HepG2 (cell line): ENCODE results near the gene CYYR1.

Experiments used
- KAT2B ChIP-seq: fragments of 150-350 bp; IDR thresholded peaks from 2 replicates; pipeline ENCODE4 v1.6.1; 2014; ENCODE audit warnings: low read depth, low read length, borderline replicate concordance
- NR2C2 ChIP-seq: sonication (generic); formaldehyde crosslinking; IDR thresholded peaks from 2 replicates; pipeline ENCODE4 v1.4.0; 2020; ENCODE audit warnings: missing genetic modification reagents, mild to moderate bottlenecking, moderate library complexity, borderline replicate concordance
- SMC3 ChIP-seq: IDR thresholded peaks from 2 replicates; pipeline ENCODE4 v1.6.1; 2011; ENCODE audit warnings: low read length, improper control_type of control experiment
- ZFP36 ChIP-seq: fragments of 150-350 bp; IDR thresholded peaks from 2 replicates; pipeline ENCODE4 v1.6.1; 2018; ENCODE audit warnings: borderline replicate concordance, low read length, low read depth; ENCODE audit not compliant: partially characterized antibody
- TF ChIP-seq, protein P1 (sequence below): sonication (generic); formaldehyde crosslinking; IDR thresholded peaks from 2 replicates; pipeline ENCODE4 v1.5.0; 2020; ENCODE audit warnings: mild to moderate bottlenecking, missing genetic modification reagents, moderate library complexity

DNA sequence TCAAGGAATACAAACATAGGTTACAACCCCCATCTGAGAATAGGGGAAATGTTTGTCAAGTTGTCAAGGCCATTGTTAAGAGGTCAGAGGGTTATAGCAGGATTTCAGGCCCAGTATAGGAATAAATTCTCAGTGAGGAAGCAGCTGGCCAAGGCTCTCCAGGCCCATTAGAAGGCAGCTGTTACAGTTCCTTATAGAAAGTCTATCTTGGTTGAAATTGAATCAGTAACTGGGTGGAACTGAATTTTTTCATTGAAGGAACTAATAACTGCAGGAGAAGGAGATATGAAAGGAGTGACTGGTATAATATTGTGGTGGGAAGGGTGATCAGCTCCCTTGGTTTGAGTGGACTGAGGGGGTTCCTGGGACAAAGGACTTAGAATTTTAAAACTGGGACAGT lies 134.1 kb downstream of the CYYR1 start:
- TF ChIP-seq KAT2B = no peak
- TF ChIP-seq ZFP36 = no peak
- TF ChIP-seq, protein P1, sequence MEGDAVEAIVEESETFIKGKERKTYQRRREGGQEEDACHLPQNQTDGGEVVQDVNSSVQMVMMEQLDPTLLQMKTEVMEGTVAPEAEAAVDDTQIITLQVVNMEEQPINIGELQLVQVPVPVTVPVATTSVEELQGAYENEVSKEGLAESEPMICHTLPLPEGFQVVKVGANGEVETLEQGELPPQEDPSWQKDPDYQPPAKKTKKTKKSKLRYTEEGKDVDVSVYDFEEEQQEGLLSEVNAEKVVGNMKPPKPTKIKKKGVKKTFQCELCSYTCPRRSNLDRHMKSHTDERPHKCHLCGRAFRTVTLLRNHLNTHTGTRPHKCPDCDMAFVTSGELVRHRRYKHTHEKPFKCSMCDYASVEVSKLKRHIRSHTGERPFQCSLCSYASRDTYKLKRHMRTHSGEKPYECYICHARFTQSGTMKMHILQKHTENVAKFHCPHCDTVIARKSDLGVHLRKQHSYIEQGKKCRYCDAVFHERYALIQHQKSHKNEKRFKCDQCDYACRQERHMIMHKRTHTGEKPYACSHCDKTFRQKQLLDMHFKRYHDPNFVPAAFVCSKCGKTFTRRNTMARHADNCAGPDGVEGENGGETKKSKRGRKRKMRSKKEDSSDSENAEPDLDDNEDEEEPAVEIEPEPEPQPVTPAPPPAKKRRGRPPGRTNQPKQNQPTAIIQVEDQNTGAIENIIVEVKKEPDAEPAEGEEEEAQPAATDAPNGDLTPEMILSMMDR (CRISPR knock-in tag) = no peak
- no peak for TF ChIP-seq NR2C2 (CRISPR knock-in tag)
- no peak for TF ChIP-seq SMC3
